Measurements from ENCODE around the gene MYO7B. TPM values are rescaled to one million over a fixed set of nuclear protein-coding genes. Genes with fewer than 3 reads are reported as not detected.

Gene MYO7B
- total RNA-seq, 1 experiment from 2014 or later: 1.1 TPM

GRCh38 chr2:127674241-127675209 is 139.0 kb downstream of the MYO7B start:
- DNase-seq (ENCODE audit: low read depth): no peak

GRCh38 chr2:127675331-127676261 is 140.1 kb downstream of the MYO7B start, which contains the start of gene LIMS2:
Gene LIMS2 (minus strand): TSS chr2:127675530. CDS start chr2:127675024, 506 bp downstream.
- no peak for DNase-seq (ENCODE audit: low read depth)

- DNase-seq (ENCODE audit: low read depth): no peak
Measured at GRCh38 chr2:127676906-127677305, 141.4 kb downstream of the MYO7B start.

- no peak for DNase-seq (ENCODE audit: low read depth)
Measured at GRCh38 chr2:127678531-127678930, 143.0 kb downstream of the MYO7B start.

- no peak for DNase-seq (ENCODE audit: low read depth)
Measured at GRCh38 chr2:127678991-127679390, 143.5 kb downstream of the MYO7B start.

GRCh38 chr2:127679680-127680361 is 144.3 kb downstream of the MYO7B start:
- DNase-seq (ENCODE audit: low read depth): no peak

GRCh38 chr2:127680706-127681287 is 145.3 kb downstream of the MYO7B start:
- no peak for DNase-seq (ENCODE audit: low read depth)

- no peak for DNase-seq (ENCODE audit: low read depth)
Measured at GRCh38 chr2:127681288-127681804, 145.9 kb downstream of the MYO7B start.

GRCh38 chr2:127681976-127682857 is 146.7 kb downstream of the MYO7B start:
- DNase-seq (ENCODE audit: low read depth): no peak

GRCh38 chr2:127683056-127683455 is 147.6 kb downstream of the MYO7B start:
- no peak for DNase-seq (ENCODE audit: low read depth)

- no peak for DNase-seq (ENCODE audit: low read depth)
Measured at GRCh38 chr2:127683757-127684156, 148.3 kb downstream of the MYO7B start.

GRCh38 chr2:127685410-127686080 is 150.1 kb downstream of the MYO7B start:
- DNase-seq (ENCODE audit: low read depth): no peak

Other genes starting within 250 kb of the MYO7B start
- 39.1 and 46.0 TPM in 2 replicates for gene ERCC3, start 241.5 kb upstream of the MYO7B start, total RNA-seq (2014; rRNA removed; shearing (Covaris generic))
- 19.8 and 30.7 TPM in 2 replicates for gene MAP3K2, start 147.7 kb upstream of the MYO7B start, total RNA-seq (2014; rRNA removed; shearing (Covaris generic))
- gene PROC, start 117.3 kb upstream of the MYO7B start, total RNA-seq (2014; rRNA removed; shearing (Covaris generic)): not detected in 2 replicates
- gene IWS1, start 9.2 kb upstream of the MYO7B start, total RNA-seq (2014; rRNA removed; shearing (Covaris generic)): 39.5 and 42.5 TPM in 2 replicates
- not detected in 2 replicates for gene GPR17, start 110.5 kb downstream of the MYO7B start, total RNA-seq (2014; rRNA removed; shearing (Covaris generic))
- 0.26 and 0.47 TPM in 2 replicates for gene LIMS2, start 139.8 kb downstream of the MYO7B start, total RNA-seq (2014; rRNA removed; shearing (Covaris generic))
- gene SFT2D3, start 165.8 kb downstream of the MYO7B start, total RNA-seq (2014; rRNA removed; shearing (Covaris generic)): 3.6 and 4.7 TPM in 2 replicates